Measurements from ENCODE around the gene STAT5B.
A peak's percentile ranks its signal among the peaks of the same experiment; 100 is the strongest.

STAT5B gene

GRCh38 chr17:42290577-42290976, 14.4 kb upstream of the STAT5B start:
- H3K4me3 ChIP-seq (ENCODE audit: low read length), result no peak overlapping the region
- no peak overlapping the region for H3K9ac ChIP-seq (ENCODE audit: low read depth, low read length)
- peaks cover 33% of the 10 kb centered on the region for H3K27me3 ChIP-seq (ENCODE audit: insufficient read depth, low read length)
- peaks cover 5% of the 10 kb centered on the region; the same call in 1 of the 2 replicates for H3K4me1 ChIP-seq (ENCODE audit: insufficient read depth, low read length)
- WGBS, result 94% methylated on average over 5 of the region's 5 CpGs
- H3K36me3 ChIP-seq (ENCODE audit: insufficient read depth, low read length), result no peaks in the 10 kb centered on the region
- H3K27ac ChIP-seq (ENCODE audit: low read depth, low read length), result no peak overlapping the region
- H3K9me3 ChIP-seq (ENCODE audit: insufficient read depth, low read depth, low read length), result no peaks in the 10 kb centered on the region

DNA sequence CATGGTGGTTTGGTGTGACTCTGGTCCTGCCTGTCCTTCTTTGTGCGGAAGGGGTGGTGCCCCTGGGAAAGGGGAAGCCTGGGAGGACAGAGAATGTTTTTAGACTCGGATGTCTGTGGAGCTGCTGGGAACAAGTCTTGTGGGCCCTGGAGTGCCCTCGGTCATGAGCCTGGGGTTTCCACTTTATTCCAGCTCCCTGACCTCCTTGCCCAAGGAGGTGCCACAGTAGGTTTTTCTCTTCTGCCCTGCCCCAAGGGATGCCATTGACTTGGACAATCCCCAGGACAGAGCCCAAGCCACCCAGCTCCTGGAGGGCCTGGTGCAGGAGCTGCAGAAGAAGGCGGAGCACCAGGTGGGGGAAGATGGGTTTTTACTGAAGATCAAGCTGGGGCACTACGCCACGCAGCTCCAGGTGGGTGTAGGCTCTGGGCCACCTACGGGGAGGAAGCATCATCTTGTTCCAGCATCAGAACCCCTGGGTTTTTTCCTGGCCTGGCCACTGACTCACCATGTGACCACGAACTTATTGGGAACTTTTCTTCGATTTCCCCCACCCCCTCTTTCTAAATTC, 13.5 kb upstream of the STAT5B start:
- no peaks in the 10 kb centered on the region for H3K9me3 ChIP-seq (ENCODE audit: insufficient read depth, low read depth, low read length)
- H3K27me3 ChIP-seq (ENCODE audit: insufficient read depth, low read length), result peaks cover 33% of the 10 kb centered on the region
- 91% methylated on average over 9 of the region's 9 CpGs for WGBS
- no peak overlapping the region for H3K4me3 ChIP-seq (ENCODE audit: low read length)
- no peak overlapping the region for H3K9ac ChIP-seq (ENCODE audit: low read depth, low read length)
- H3K27ac ChIP-seq (ENCODE audit: low read depth, low read length), result no peak overlapping the region
- no peaks in the 10 kb centered on the region for H3K36me3 ChIP-seq (ENCODE audit: insufficient read depth, low read length)
- H3K4me1 ChIP-seq (ENCODE audit: insufficient read depth, low read length), result peaks cover 5% of the 10 kb centered on the region; the same call in 1 of the 2 replicates

- Histone ChIP-seq H3K9me3 (ENCODE audit: insufficient read depth, low read depth, low read length) (no peaks in the 10 kb centered on the region), H3K27ac (ENCODE audit: low read depth, low read length) (no peak overlapping the region), H3K4me3 (ENCODE audit: low read length) (peak overlapping the region; percentile 55), H3K27me3 (ENCODE audit: insufficient read depth, low read length) (peaks cover 33% of the 10 kb centered on the region), H3K4me1 (ENCODE audit: insufficient read depth, low read length) (peaks cover 5% of the 10 kb centered on the region; the same call in 1 of the 2 replicates), H3K9ac (ENCODE audit: low read depth, low read length) (no peak overlapping the region), H3K36me3 (ENCODE audit: insufficient read depth, low read length) (no peaks in the 10 kb centered on the region)
- WGBS, result 57% methylated on average over 40 of the region's 44 CpGs
Observed at GRCh38 chr17:42288803-42289610, 12.8 kb upstream of the STAT5B start.

DNA sequence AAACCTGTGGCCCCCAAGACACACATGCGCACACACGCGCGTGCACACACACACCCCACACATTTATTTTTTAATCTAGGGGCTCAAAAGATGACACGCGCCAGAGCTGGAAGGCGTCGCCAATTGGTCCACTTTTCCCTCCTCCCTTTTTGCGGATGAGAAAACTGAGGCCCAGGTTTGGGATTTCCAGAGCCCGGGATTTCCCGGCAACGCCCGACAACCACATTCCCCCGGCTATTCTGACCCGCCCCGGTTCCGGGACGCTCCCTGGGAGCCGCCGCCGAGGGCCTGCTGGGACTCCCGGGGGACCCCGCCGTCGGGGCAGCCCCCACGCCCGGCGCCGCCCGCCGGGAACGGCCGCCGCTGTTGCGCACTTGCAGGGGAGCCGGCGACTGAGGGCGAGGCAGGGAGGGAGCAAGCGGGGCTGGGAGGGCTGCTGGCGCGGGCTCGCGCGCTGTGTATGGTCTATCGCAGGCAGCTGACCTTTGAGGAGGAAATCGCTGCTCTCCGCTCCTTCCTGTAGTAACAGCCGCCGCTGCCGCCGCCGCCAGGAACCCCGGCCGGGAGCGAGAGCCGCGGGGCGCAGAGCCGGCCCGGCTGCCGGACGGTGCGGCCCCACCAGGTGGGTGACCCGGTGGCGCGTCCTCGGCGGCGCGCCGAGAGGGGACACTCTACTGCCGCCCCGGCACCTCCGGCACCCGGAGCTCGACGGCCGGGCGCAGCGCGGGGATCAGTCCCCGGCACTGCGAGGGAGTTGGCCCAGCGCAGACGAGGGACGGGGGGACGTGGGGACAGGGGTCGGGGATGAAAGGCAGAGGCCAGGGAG, 12.0 kb upstream of the STAT5B start, which contains the start of gene STAT5A:
STAT5A (plus strand) TSS at position 522 of the 826 bp plus-strand sequence. CDS start 914 bp downstream, outside the sequence.
- Histone ChIP-seq H3K9me3 (ENCODE audit: insufficient read depth, low read depth, low read length) (no peaks in the 10 kb centered on the region), H3K4me1 (ENCODE audit: insufficient read depth, low read length) (peaks cover 5% of the 10 kb centered on the region; the same call in 1 of the 2 replicates), H3K4me3 (ENCODE audit: low read length) (peak within 1 kb of the TSS; percentile 55), H3K9ac (ENCODE audit: low read depth, low read length) (peak within 1 kb of the TSS; percentile 28; the same call in 1 of the 2 replicates), H3K27me3 (ENCODE audit: insufficient read depth, low read length) (peaks cover 33% of the 10 kb centered on the region), H3K36me3 (ENCODE audit: insufficient read depth, low read length) (no peaks in the 10 kb centered on the region), H3K27ac (ENCODE audit: low read depth, low read length) (no peak within 1 kb of the TSS)
- WGBS, result 9% methylated on average over 88 of the region's 88 CpGs

DNA sequence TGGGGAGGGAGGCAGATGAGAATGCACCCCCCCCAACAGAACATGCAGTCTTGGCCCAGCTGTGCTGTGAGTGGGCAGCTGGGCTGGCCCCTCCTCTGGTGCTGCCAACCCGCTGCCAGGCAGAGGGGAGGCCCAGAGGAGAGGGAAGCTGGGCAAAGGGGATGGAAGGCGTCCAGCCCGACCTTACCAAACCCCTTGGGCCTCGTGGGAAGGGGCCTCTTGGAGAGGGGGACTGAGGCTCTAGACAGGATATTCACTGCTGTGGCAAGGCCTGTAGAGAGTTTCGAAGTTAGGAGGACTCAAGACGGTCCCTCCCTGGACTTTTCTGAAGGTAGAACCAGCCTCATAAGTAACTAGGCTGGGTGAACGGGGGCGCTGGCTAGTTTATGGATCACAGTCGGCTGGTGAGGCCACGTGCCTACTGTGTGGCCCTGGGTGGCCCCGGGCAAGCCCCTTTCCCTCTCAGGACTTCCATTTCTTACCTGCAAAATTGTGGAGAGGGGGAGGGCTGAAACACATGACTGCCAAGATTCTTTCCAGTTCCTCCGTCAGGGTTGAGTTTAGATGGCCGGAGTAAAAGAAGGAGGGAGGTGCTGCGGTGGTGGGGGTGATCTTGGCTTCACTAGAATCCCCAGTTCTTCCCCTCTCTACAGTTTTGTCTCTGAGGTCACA, 11.2 kb upstream of the STAT5B start:
- peak overlapping the region; percentile 55; the same call in 1 of the 2 replicates for H3K4me3 ChIP-seq (ENCODE audit: low read length)
- H3K9ac ChIP-seq (ENCODE audit: low read depth, low read length), result no peak overlapping the region
- no peaks in the 10 kb centered on the region for H3K9me3 ChIP-seq (ENCODE audit: insufficient read depth, low read depth, low read length)
- no peaks in the 10 kb centered on the region for H3K36me3 ChIP-seq (ENCODE audit: insufficient read depth, low read length)
- peaks cover 33% of the 10 kb centered on the region for H3K27me3 ChIP-seq (ENCODE audit: insufficient read depth, low read length)
- WGBS, result 69% methylated on average over 13 of the region's 14 CpGs
- no peak overlapping the region for H3K27ac ChIP-seq (ENCODE audit: low read depth, low read length)
- peaks cover 10% of the 10 kb centered on the region for H3K4me1 ChIP-seq (ENCODE audit: insufficient read depth, low read length)

GRCh38 chr17:42286411-42287221, 10.4 kb upstream of the STAT5B start:
- H3K4me3 ChIP-seq (ENCODE audit: low read length), result no peak overlapping the region
- H3K27me3 ChIP-seq (ENCODE audit: insufficient read depth, low read length), result peaks cover 33% of the 10 kb centered on the region
- H3K9ac ChIP-seq (ENCODE audit: low read depth, low read length), result no peak overlapping the region
- no peaks in the 10 kb centered on the region for H3K36me3 ChIP-seq (ENCODE audit: insufficient read depth, low read length)
- 85% methylated on average over 4 of the region's 5 CpGs for WGBS
- H3K9me3 ChIP-seq (ENCODE audit: insufficient read depth, low read depth, low read length), result no peaks in the 10 kb centered on the region
- H3K27ac ChIP-seq (ENCODE audit: low read depth, low read length), result no peak overlapping the region
- H3K4me1 ChIP-seq (ENCODE audit: insufficient read depth, low read length), result peaks cover 10% of the 10 kb centered on the region

DNA sequence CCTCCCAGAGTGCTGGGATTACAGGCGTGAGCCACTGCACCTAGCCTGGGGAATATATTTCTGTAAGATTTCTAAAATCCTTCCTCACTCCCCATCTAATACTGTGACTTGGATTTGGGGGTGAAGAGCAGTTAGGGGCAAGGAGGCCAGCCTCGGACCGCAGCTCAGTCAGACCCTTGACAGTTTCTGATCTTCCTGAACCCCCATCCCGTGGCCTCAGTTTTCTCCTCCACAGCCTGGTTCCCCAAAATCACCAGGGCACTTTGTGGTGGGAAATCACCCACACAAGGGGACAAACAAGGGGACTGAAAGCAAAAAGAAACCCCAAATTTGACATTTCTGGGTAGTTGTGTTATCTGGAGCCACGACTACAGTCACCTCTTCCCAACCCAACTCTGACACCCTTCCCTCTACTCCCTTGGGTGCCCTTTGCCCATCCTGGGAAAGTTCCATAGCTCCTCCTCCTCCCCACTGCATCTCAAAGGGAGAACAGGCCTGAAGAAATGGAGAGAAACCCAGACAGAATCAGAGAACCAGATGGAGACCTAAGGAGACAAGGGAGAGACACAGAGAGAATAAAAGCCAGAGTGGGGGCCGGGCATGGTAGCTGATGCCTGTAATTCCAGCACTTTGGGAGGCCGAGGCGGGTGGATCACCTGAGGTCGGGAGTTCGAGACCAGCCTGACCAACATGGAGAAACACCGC, 9.3 kb upstream of the STAT5B start:
- 89% methylated on average over 10 of the region's 11 CpGs for WGBS
- Histone ChIP-seq H3K9ac (ENCODE audit: low read depth, low read length) (no peak overlapping the region), H3K27me3 (ENCODE audit: insufficient read depth, low read length) (peaks cover 33% of the 10 kb centered on the region), H3K9me3 (ENCODE audit: insufficient read depth, low read depth, low read length) (no peaks in the 10 kb centered on the region), H3K4me3 (ENCODE audit: low read length) (no peak overlapping the region), H3K27ac (ENCODE audit: low read depth, low read length) (no peak overlapping the region), H3K4me1 (ENCODE audit: insufficient read depth, low read length) (peaks cover 10% of the 10 kb centered on the region), H3K36me3 (ENCODE audit: insufficient read depth, low read length) (no peaks in the 10 kb centered on the region)

DNA sequence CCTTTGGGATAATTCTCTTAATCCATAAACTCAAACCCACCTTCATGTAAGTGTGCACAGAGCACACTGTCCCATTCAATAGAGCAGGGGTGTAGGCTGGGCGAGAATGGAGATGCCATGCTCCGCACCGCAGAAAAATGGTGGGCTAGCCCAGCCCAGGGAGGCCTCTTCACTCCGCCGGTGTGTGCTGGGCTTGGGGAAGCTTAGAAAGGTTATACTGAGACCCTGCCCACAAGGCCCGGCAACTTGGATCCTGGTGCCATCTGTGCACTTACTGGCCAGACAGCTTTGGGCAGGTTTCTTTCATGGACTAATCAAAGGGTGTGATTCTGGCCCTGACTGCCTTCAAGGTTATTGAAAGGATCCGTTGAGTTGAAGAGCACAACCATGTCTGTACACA, 8.4 kb upstream of the STAT5B start:
- WGBS, result 94% methylated on average over 7 of the region's 7 CpGs
- Histone ChIP-seq H3K9ac (ENCODE audit: low read depth, low read length) (no peak overlapping the region), H3K27me3 (ENCODE audit: insufficient read depth, low read length) (peaks cover 27% of the 10 kb centered on the region), H3K9me3 (ENCODE audit: insufficient read depth, low read depth, low read length) (no peaks in the 10 kb centered on the region), H3K4me3 (ENCODE audit: low read length) (no peak overlapping the region), H3K4me1 (ENCODE audit: insufficient read depth, low read length) (peaks cover 10% of the 10 kb centered on the region), H3K36me3 (ENCODE audit: insufficient read depth, low read length) (no peaks in the 10 kb centered on the region), H3K27ac (ENCODE audit: low read depth, low read length) (no peak overlapping the region)

DNA sequence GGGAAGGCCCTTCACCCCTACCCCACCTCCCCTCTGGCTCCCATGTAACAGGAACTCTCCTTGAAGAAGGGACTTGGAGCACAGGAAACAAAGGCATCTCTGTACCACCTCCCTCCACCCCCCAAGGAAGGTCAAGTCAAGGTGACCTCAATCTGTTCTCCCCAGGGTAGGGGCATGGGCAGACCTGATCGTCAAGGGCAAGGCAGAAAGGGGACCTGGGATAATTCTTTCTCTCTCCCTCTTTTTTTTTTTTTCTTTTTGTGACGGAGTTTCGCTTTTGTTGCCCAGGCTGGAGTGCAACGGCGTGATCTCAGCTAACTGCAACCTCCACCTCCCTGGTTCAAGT, 7.8 kb upstream of the STAT5B start:
- H3K36me3 ChIP-seq (ENCODE audit: insufficient read depth, low read length), result no peaks in the 10 kb centered on the region
- no peak overlapping the region for H3K4me3 ChIP-seq (ENCODE audit: low read length)
- H3K9me3 ChIP-seq (ENCODE audit: insufficient read depth, low read depth, low read length), result no peaks in the 10 kb centered on the region
- H3K9ac ChIP-seq (ENCODE audit: low read depth, low read length), result no peak overlapping the region
- 88% methylated on average over 5 of the region's 5 CpGs for WGBS
- peaks cover 10% of the 10 kb centered on the region for H3K4me1 ChIP-seq (ENCODE audit: insufficient read depth, low read length)
- peaks cover 21% of the 10 kb centered on the region for H3K27me3 ChIP-seq (ENCODE audit: insufficient read depth, low read length)
- H3K27ac ChIP-seq (ENCODE audit: low read depth, low read length), result no peak overlapping the region

Measured in HUES64 (cell line).